CD4-positive, alpha-beta T cell (primary cell): ENCODE measurements around the gene ACMSD. TPM values are rescaled to one million over a fixed set of nuclear protein-coding genes. Genes with fewer than 3 reads are reported as not detected.
"Not testable (repeated sequence)": the region's sequence is repeated elsewhere in the genome, so short reads cannot be mapped to it uniquely, and the experiment has no call there.

ENCODE experiments used
- ATAC-seq: fragments of 200-7000 bp; cut with Tn5 transposase; one replicate; pipeline ENCODE4 v1.10.0; 2022; ENCODE audit warnings: mild to moderate bottlenecking; ENCODE audit not compliant: poor library complexity
- CTCF ChIA-PET: fragments of 350-600 bp; sonication (Branson Sonifier 250); formaldehyde crosslinking; loops from one replicate; lab custom pipeline; 2021; ENCODE audit warnings: antibody characterized with exemption, inconsistent platforms; lab: Charles Lee
- POLR2A ChIA-PET: fragments of 350-600 bp; sonication (Branson Sonifier 250); formaldehyde crosslinking; loops from one replicate; lab custom pipeline; 2021; ENCODE audit warnings: antibody characterized with exemption, inconsistent platforms; lab: Charles Lee
- DNase-seq, 14 experiments: peaks; one replicate each; pipeline ENCODE4 v3.0.0-alpha.2; 2013 to 2020; ENCODE audit warnings: mixed read lengths in 2 of 14
- H3K27ac ChIP-seq, 2 donors: one replicate each; pipeline versions ENCODE4 v1.5.1 to v1.7.0; 2013; ENCODE audit warnings: low read length in 2 of 2, low read depth in 1 of 2, mild to moderate bottlenecking in 1 of 2
- H3K27me3 ChIP-seq, 2 experiments: 1 replicate in 1 of 2; 2 replicates in 1 of 2; pipeline versions ENCODE4 v1.6.1 to v1.7.0; 2013; ENCODE audit warnings: low read length in 2 of 2, control low read depth in 1 of 2, mild to moderate bottlenecking in 1 of 2, moderate library complexity in 1 of 2; ENCODE audit not compliant: insufficient read depth in 2 of 2, control insufficient read depth in 1 of 2
- H3K36me3 ChIP-seq: one replicate; pipeline ENCODE4 v1.6.1; 2013; ENCODE audit warnings: low read length, control low read depth; ENCODE audit not compliant: insufficient read depth
- H3K4me1 ChIP-seq: one replicate; pipeline ENCODE4 v1.6.1; 2013; ENCODE audit warnings: low read length, control low read depth; ENCODE audit not compliant: insufficient read depth
- H3K4me3 ChIP-seq: one replicate; pipeline ENCODE4 v1.5.1; 2013; ENCODE audit warnings: mild to moderate bottlenecking, low read length, moderate library complexity
- H3K9me3 ChIP-seq, 2 experiments: 1 replicate in 1 of 2; 2 replicates in 1 of 2; pipeline versions ENCODE4 v1.6.1 to v1.7.0; 2013; ENCODE audit warnings: low read length in 2 of 2, mild to moderate bottlenecking in 2 of 2, control low read depth in 1 of 2, moderate library complexity in 1 of 2; ENCODE audit not compliant: control insufficient read depth in 1 of 2, insufficient read depth in 1 of 2
- H3K27ac Mint-ChIP-seq: one replicate; pipeline ENCODE4 v1.8.0; 2020; ENCODE audit warnings: mixed read lengths
- H3K27me3 Mint-ChIP-seq: one replicate; pipeline ENCODE4 v1.8.0; 2021; ENCODE audit warnings: mixed read lengths
- H3K36me3 Mint-ChIP-seq: one replicate; pipeline ENCODE4 v1.8.0; 2021; ENCODE audit warnings: low read depth, mixed read lengths
- H3K4me1 Mint-ChIP-seq: one replicate; pipeline ENCODE4 v1.8.0; 2021; ENCODE audit warnings: low read depth, mixed read lengths
- H3K4me3 Mint-ChIP-seq: one replicate; pipeline ENCODE4 v1.8.0; 2020; ENCODE audit warnings: mild to moderate bottlenecking, mixed read lengths
- H3K9me3 Mint-ChIP-seq: one replicate; pipeline ENCODE4 v1.8.0; 2020; ENCODE audit warnings: mixed read lengths
- intact Hi-C, 2 experiments: fragments of 100-400 bp; cut with DNase I in 1 of 2; cut with micrococcal nuclease in 1 of 2; formaldehyde crosslinking; loops; one replicate each; pipeline versions ENCODE4 v1.15.1 to v1.9.0; 2023 to 2025; cut with DNase I, micrococcal nuclease
- total RNA-seq, 174 experiments: library from RNA in 2 of 174; stranded (reverse) in 2 of 174; gene quantifications; one replicate each; pipeline ENCODE4 v1.2.3 and lab custom pipeline; 2021 to 2026
- TF ChIP-seq, protein P1 (sequence below): fragments of 200-600 bp; IDR thresholded peaks from one replicate; pipeline ENCODE4 v1.8.0; 2022; ENCODE audit warnings: antibody characterized with exemption, mild to moderate bottlenecking

Gene ACMSD
- total RNA-seq, 2 experiments from 2014 or later: not detected

DNA sequence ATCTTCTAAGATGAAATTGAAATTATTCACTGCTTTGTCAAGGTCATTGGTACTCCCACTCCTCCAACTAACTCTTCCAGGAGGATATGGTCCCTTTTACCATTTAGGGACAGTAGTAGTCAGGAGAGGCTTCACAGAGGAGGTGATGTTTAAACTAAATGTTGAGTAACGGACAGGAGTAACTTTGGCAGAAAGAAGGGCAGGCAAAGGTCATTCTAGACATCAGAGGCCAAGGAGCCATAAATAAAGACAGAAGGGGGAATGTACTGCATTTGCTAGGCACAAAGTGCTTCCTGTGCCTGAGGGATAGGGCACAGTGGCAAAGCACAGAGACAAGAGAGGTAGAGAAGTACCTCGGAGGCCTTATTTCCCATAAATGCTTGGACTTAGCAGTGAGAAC is 14.6 kb upstream of the ACMSD start:
- Mint-ChIP-seq H3K4me3 (no peak overlapping the region), H3K27ac (no peak overlapping the region), H3K9me3 (peaks cover 2% of the 10 kb centered on the region), H3K4me1 (no peaks in the 10 kb centered on the region), H3K36me3 (no peaks in the 10 kb centered on the region), H3K27me3 (peaks cover 30% of the 10 kb centered on the region)
- H3K4me3 ChIP-seq: no peak overlapping the region
- intact Hi-C loops: no loop called here
- ChIA-PET POLR2A (no interaction called here), CTCF (no interaction called here)
- H3K27ac ChIP-seq: no peak overlapping the region
- TF ChIP-seq, protein P1, sequence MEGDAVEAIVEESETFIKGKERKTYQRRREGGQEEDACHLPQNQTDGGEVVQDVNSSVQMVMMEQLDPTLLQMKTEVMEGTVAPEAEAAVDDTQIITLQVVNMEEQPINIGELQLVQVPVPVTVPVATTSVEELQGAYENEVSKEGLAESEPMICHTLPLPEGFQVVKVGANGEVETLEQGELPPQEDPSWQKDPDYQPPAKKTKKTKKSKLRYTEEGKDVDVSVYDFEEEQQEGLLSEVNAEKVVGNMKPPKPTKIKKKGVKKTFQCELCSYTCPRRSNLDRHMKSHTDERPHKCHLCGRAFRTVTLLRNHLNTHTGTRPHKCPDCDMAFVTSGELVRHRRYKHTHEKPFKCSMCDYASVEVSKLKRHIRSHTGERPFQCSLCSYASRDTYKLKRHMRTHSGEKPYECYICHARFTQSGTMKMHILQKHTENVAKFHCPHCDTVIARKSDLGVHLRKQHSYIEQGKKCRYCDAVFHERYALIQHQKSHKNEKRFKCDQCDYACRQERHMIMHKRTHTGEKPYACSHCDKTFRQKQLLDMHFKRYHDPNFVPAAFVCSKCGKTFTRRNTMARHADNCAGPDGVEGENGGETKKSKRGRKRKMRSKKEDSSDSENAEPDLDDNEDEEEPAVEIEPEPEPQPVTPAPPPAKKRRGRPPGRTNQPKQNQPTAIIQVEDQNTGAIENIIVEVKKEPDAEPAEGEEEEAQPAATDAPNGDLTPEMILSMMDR: no peak
- no peaks in the 10 kb centered on the region for H3K36me3 ChIP-seq
- no peaks in the 10 kb centered on the region for H3K27me3 ChIP-seq
- no peaks in the 10 kb centered on the region for H3K9me3 ChIP-seq
- ATAC-seq: no peak
- no peaks in the 10 kb centered on the region for H3K4me1 ChIP-seq
- no peak for DNase-seq

DNA sequence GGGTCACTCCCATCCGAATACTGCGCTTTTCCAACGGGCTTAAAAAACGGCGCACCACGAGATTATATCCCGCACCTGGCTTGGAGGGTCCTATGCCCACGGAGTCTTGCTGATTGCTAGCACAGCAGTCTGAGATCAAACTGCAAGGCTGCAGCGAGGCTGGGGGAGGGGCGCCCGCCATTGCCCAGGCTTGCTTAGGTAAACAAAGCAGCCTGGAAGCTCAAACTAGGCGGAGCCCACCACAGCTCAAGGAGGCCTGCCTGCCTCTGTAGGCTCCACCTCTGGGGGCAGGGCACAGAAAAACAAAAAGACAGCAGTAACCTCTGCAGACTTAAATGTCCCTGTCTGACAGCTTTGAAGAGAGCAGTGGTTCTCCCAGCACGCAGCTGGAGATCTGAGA is 12.7 kb upstream of the ACMSD start:
- H3K27me3 ChIP-seq, H3K9me3 ChIP-seq, ATAC-seq, H3K36me3 ChIP-seq, H3K27ac Mint-ChIP-seq, CTCF ChIA-PET, H3K4me1 ChIP-seq, H3K4me1 Mint-ChIP-seq, H3K9me3 Mint-ChIP-seq, POLR2A ChIA-PET, H3K4me3 ChIP-seq, DNase-seq, H3K27ac ChIP-seq, H3K4me3 Mint-ChIP-seq, H3K36me3 Mint-ChIP-seq, intact Hi-C loops: not testable (repeated sequence)
- H3K27me3 Mint-ChIP-seq: peaks cover 30% of the 10 kb centered on the region

DNA sequence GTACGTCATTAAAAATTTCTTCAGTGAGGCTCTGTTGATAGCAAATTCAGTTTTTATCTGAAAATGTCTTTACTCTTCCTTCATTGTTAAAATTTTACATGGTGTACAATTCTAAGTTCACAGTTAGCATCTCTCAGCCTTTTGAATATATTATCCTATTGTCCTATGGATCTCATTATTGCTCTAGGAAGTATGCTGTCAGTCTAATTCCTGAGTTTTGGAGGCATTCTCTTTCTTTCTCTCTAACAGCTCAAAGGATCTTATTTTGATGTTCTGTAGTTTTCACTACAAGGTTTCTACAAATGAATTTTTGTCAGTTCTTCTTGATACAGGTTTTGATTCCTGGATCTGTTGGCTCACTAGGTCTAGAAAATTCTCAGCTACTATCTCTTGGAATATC is 2.9 kb upstream of the ACMSD start:
- no peaks in the 10 kb centered on the region for H3K36me3 Mint-ChIP-seq
- intact Hi-C loops: no loop called here
- ChIA-PET CTCF (no interaction called here), POLR2A (no interaction called here)
- H3K9me3 Mint-ChIP-seq: peaks cover 11% of the 10 kb centered on the region
- Histone ChIP-seq H3K27me3 (peaks cover 0 to 8% of the 10 kb centered on the region in 2 experiments), H3K36me3 (no peaks in the 10 kb centered on the region), H3K4me3 (no peak overlapping the region), H3K27ac (no peak overlapping the region), H3K9me3 (peaks cover 0 to 6% of the 10 kb centered on the region in 2 experiments), H3K4me1 (no peaks in the 10 kb centered on the region)
- no peak for DNase-seq
- no peak overlapping the region for H3K27ac Mint-ChIP-seq
- no peak for ATAC-seq
- H3K27me3 Mint-ChIP-seq: peaks cover 18% of the 10 kb centered on the region
- TF ChIP-seq, protein P1: no peak
- no peak overlapping the region for H3K4me3 Mint-ChIP-seq
- H3K4me1 Mint-ChIP-seq: no peaks in the 10 kb centered on the region

DNA sequence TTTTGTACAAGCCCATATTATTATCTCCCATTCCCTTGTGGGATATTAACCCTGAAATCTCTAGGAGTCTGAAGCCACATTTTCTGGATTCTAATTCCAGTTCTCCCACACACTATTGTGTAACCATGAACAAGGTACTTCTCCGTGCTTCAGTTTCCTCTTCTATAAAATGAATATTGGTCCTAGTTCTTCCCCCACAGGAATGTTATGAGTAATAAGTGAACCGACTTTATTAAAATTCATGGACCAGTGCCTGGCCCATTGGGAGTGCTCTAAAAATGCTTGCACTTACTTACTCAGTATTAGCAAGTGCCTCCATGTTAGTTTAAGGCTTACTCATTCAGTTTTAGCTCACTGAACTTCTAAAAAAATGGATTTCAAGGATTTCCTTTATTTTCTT is 1.4 kb upstream of the ACMSD start:
- Histone ChIP-seq H3K27ac (no peak overlapping the region), H3K36me3 (no peaks in the 10 kb centered on the region), H3K4me3 (no peak overlapping the region), H3K9me3 (peaks cover 0 to 6% of the 10 kb centered on the region in 2 experiments), H3K4me1 (no peaks in the 10 kb centered on the region), H3K27me3 (peaks cover 0 to 8% of the 10 kb centered on the region in 2 experiments)
- Mint-ChIP-seq H3K9me3 (peaks cover 11% of the 10 kb centered on the region), H3K27ac (no peak overlapping the region), H3K27me3 (peaks cover 18% of the 10 kb centered on the region), H3K4me3 (no peak overlapping the region), H3K36me3 (no peaks in the 10 kb centered on the region), H3K4me1 (no peaks in the 10 kb centered on the region)
- TF ChIP-seq, protein P1: no peak
- ChIA-PET CTCF (no interaction called here), POLR2A (no interaction called here)
- DNase-seq (no peak), ATAC-seq (no peak)
- intact Hi-C loops: no loop called here
